ENCODE measurements around the gene VTN. TPM values are rescaled to one million over a fixed set of nuclear protein-coding genes. Genes with fewer than 3 reads are reported as not detected.
A peak's percentile ranks its signal among the peaks of the same experiment; 100 is the strongest.

The VTN gene
- total and polyA plus RNA-seq, 4 donors: 0.63 to 4.3 (median 2.0) TPM

DNA sequence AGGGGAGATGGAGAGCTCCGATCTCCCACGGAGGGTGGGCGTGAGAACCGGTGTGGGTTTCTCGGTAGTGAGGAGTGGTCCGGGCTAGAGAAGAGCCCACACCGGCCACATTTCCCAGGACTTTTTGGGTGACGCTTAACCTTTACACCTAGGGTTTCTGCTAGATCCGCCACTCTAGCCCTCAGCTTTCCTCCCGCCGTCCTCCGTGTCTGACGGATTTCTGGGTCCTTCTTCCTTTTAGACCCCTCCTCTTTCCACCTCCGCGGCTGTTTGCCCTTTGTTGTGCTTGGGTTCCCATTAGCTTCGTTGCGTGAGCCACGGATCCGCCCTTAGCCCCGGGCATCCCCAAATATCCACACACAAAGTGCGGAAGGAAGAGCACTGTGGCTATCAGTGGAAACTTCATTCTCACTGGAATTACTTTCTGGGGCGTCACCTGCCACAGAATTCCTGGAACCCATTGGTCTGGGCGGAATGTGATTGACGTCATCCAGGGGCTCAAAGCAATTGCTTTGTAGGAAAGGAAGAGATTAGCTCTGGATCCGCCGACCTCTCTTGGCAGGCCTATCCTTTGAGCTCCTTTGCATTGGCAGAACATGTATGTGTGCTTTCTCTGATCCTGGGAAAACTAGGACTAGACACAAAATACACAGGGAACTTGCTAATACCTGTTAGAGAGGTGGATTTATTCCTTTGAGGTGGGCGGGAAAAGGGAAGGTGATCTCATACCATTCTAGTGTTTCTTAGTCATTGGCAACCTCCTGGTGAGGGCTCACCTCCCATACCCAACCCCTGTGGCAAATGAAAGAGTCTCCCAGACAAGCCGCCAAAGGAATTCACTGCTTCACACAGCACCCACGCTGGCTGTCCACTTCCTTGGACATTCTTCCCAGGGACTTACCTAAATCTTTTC, 33.9 kb downstream of the VTN start:
- no peaks in the 10 kb centered on the region for H3K27me3 ChIP-seq (ENCODE audit: control insufficient read depth in 1 of 2, insufficient read depth in 2 of 2, low read length in 1 of 2)
- H3K27ac ChIP-seq (ENCODE audit: low read depth in 1 of 2, low read length in 2 of 2): peak overlapping the region; percentile 15 to 66
- DNase-seq: peak; percentile 64 to 81
- peaks cover 0 to 6% of the 10 kb centered on the region in 2 donors for H3K4me1 ChIP-seq (ENCODE audit: control insufficient read depth in 1 of 2, insufficient read depth in 2 of 2, low read length in 2 of 2)
- ATAC-seq (ENCODE audit: low FRiP score): peak; percentile 37
- H3K4me3 ChIP-seq (ENCODE audit: low read length in 2 of 2): peak overlapping the region; percentile 48 to 70
- peaks cover 0 to 1% of the 10 kb centered on the region in 2 donors for H3K36me3 ChIP-seq (ENCODE audit: control insufficient read depth in 1 of 2, insufficient read depth in 2 of 2, low read length in 1 of 2)
- intact Hi-C loops (cut with DNase I): loop anchor here (2.0 to 10.0 kb wide), 5 partner anchors 17 to 619 kb away; partner anchors contain the start of genes PHF12 (in 2 of the 2), NLK (in 1 of the 2), POLDIP2 (in 1 of the 2) and TMEM97 (in 1 of the 2)
- no peaks in the 10 kb centered on the region for H3K9me3 ChIP-seq (ENCODE audit: control insufficient read depth, low read length)
- WGBS, 2 donors: 4 to 5% methylated on average over 27 to 29 of the region's 29 CpGs

DNA sequence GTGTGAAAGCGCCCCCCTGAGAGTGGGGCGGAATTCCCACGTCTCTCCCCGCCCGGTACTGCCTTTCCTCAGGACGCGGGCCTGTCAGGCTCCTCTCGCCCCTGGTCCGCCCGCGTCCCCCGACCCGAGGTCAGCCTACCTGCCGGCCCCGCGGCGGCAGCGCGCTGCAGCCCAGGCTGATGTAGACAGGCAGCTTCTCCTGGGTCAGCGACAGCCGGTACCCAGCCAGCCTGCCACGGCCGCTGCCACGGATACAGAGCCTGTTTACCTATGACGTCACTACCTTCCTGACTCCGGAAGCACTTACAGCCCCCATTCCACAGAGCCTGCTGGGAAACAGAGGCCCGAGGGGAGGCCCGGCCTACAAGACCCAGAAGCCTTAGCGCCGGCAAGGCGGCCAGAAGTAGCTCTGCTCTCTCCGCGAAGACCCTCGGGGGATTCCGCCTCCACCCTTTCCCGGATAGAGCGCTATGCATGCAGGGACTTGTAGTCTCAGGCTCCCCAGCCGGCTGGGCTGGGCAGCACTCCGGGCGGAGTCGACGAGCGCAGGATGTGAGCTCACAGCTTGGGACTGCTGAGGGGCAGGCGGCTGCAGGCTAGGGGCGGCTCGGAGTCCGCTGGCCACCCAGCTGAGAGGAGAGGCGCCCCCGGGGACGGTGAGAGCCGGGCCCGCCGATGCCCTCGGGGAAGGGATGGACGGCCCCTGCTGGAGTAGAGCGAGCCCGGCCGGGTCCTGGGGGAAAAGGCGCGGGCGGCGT, 34.7 kb downstream of the VTN start, which contains the start of the genes IFT20 and TNFAIP1:
TSS of gene IFT20 (minus strand) at position 272 of the 758 bp plus-strand sequence. CDS start 3,487 bp downstream, outside the sequence.
TSS of gene TNFAIP1 (plus strand) at position 561 of the 758 bp plus-strand sequence. CDS start 3,761 bp downstream, outside the sequence.
- peak; percentile 99 for ATAC-seq (ENCODE audit: low FRiP score)
- no peaks in the 10 kb centered on the region for H3K27me3 ChIP-seq (ENCODE audit: control insufficient read depth in 1 of 2, insufficient read depth in 2 of 2, low read length in 1 of 2)
- DNase-seq: peak; percentile 99 to 100
- 1% methylated on average over 57 to 62 of the region's 62 CpGs for WGBS, 2 donors
- peak within 1 kb of the TSS; percentile 15 to 69 for H3K27ac ChIP-seq (ENCODE audit: low read depth in 1 of 2, low read length in 2 of 2)
- intact Hi-C loops (cut with DNase I): loop anchor here (2.0 to 10.0 kb wide), 4 partner anchors 17 to 619 kb away; partner anchors contain the start of genes PHF12 (in 2 of the 2), NLK (in 1 of the 2) and TMEM97 (in 1 of the 2)
- H3K4me1 ChIP-seq (ENCODE audit: control insufficient read depth in 1 of 2, insufficient read depth in 2 of 2, low read length in 2 of 2): peaks cover 0 to 6% of the 10 kb centered on the region in 2 donors
- peaks cover 0 to 6% of the 10 kb centered on the region in 2 donors for H3K36me3 ChIP-seq (ENCODE audit: control insufficient read depth in 1 of 2, insufficient read depth in 2 of 2, low read length in 1 of 2)
- H3K9me3 ChIP-seq (ENCODE audit: control insufficient read depth, low read length): no peaks in the 10 kb centered on the region
- H3K4me3 ChIP-seq (ENCODE audit: low read length in 2 of 2): peak within 1 kb of the TSS; percentile 48 to 73

DNA sequence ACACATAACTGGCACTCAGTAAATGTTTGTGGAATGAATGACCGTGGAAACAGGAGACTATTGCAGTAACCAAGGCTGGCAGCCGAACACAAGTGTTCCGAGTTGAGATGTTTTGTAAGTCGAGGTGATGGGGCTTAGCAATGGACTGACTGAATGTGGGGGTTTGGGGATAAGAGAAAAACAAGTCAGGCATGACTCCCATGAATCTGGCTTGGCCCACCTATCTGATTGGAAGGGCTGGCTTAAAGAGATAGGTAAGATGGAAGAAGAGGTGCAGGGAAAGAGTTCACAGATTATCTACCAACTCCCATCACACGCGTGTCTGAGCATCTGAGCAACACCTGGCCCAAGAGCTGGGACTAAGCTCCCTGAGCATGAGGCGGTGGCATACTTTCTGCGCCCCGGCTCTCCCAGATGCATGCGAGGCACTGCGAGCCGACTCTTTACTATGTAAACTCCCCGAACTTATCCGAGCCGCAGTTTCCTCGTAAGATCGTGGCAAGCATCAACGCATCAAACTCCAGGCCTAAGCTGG, 35.4 kb downstream of the VTN start:
- no peaks in the 10 kb centered on the region for H3K27me3 ChIP-seq (ENCODE audit: control insufficient read depth in 1 of 2, insufficient read depth in 2 of 2, low read length in 1 of 2)
- H3K36me3 ChIP-seq (ENCODE audit: control insufficient read depth in 1 of 2, insufficient read depth in 2 of 2, low read length in 1 of 2): peaks cover 0 to 6% of the 10 kb centered on the region in 2 donors
- DNase-seq: no peak
- H3K4me1 ChIP-seq (ENCODE audit: control insufficient read depth in 1 of 2, insufficient read depth in 2 of 2, low read length in 2 of 2): peaks cover 0 to 6% of the 10 kb centered on the region in 2 donors
- H3K4me3 ChIP-seq (ENCODE audit: low read length in 2 of 2): peak overlapping the region; percentile 43 to 73
- peak overlapping the region in 1 of 2 donors; percentile 69 for H3K27ac ChIP-seq (ENCODE audit: low read depth in 1 of 2, low read length in 2 of 2)
- ATAC-seq (ENCODE audit: low FRiP score): no peak
- intact Hi-C loops (cut with DNase I): loop anchor here (2.0 to 10.0 kb wide), 4 partner anchors 16 to 620 kb away; partner anchors contain the start of genes PHF12 (in 2 of the 2), NLK (in 1 of the 2) and TMEM97 (in 1 of the 2)
- H3K9me3 ChIP-seq (ENCODE audit: control insufficient read depth, low read length): no peaks in the 10 kb centered on the region
- 3 to 4% methylated on average over 18 of the region's 18 CpGs for WGBS, 2 donors

DNA sequence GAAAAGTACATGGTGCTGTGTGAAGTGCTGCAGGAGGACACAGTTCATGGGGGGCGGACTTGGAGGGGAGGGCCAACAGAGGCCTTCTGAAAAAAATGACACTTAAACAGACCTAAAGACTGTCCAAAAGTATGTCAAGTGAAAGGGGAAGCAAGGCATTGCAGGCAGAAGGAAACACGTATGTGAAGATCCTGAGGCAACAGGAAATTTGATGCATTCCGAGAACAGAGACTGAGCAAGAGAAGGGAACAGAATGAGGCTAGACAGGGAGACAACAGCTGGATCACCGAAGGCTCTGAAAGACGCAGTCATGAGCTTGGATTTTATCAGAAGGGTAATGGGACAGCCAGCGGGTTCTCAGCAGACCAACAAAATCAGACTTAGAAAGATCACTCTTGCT, 35.9 kb downstream of the VTN start:
- intact Hi-C loops (cut with DNase I): loop anchor here (2.0 to 10.0 kb wide), 3 partner anchors 15 to 621 kb away; partner anchors contain the start of genes NLK (in 1 of the 2), PHF12 (in 1 of the 2) and TMEM97 (in 1 of the 2)
- no peak for DNase-seq
- H3K4me1 ChIP-seq (ENCODE audit: control insufficient read depth in 1 of 2, insufficient read depth in 2 of 2, low read length in 2 of 2): peaks cover 0 to 6% of the 10 kb centered on the region in 2 donors
- H3K27ac ChIP-seq (ENCODE audit: low read depth in 1 of 2, low read length in 2 of 2): no peak overlapping the region
- no peaks in the 10 kb centered on the region for H3K27me3 ChIP-seq (ENCODE audit: control insufficient read depth in 1 of 2, insufficient read depth in 2 of 2, low read length in 1 of 2)
- peaks cover 0 to 6% of the 10 kb centered on the region in 2 donors for H3K36me3 ChIP-seq (ENCODE audit: control insufficient read depth in 1 of 2, insufficient read depth in 2 of 2, low read length in 1 of 2)
- no peak for ATAC-seq (ENCODE audit: low FRiP score)
- WGBS, 2 donors: 48 to 51% methylated on average over 6 of the region's 6 CpGs
- peak overlapping the region in 1 of 2 donors; percentile 43 for H3K4me3 ChIP-seq (ENCODE audit: low read length in 2 of 2)
- H3K9me3 ChIP-seq (ENCODE audit: control insufficient read depth, low read length): no peaks in the 10 kb centered on the region

DNA sequence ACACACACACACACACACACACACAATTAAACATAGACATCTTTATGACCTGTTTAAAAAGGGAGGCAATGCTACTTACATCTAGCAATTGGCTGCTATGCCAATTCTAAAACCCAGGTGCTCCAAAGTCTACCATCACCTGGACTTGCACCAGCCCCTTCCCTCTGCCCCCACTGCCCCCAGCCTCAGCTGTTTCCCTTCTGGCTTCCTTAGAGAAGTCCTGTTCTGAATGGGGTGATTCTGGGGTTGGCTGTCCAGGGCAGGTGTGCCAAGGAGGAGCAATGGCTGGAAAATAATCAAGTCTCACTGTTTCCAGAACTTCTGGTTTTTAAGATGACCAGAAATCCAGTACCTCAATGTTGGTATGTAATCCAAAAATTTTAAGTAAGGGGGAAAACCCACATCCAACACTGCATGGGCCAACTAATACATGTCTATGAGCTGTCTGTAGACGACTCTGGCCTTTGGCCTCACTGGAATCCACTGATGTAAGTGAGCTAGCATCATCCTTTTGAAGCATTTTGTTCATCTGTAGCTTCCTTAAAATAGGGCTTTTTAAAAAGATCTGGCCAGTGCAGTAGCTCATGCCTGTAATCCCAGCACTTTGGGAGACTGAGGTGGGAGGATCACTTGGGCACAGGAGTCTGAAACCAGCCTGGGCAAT, 36.9 kb downstream of the VTN start:
- Histone ChIP-seq H3K36me3 (ENCODE audit: control insufficient read depth in 1 of 2, insufficient read depth in 2 of 2, low read length in 1 of 2) (peaks cover 0 to 7% of the 10 kb centered on the region in 2 donors), H3K4me3 (ENCODE audit: low read length in 2 of 2) (no peak overlapping the region), H3K27me3 (ENCODE audit: control insufficient read depth in 1 of 2, insufficient read depth in 2 of 2, low read length in 1 of 2) (no peaks in the 10 kb centered on the region), H3K4me1 (ENCODE audit: control insufficient read depth in 1 of 2, insufficient read depth in 2 of 2, low read length in 2 of 2) (peaks cover 0 to 6% of the 10 kb centered on the region in 2 donors), H3K9me3 (ENCODE audit: control insufficient read depth, low read length) (no peaks in the 10 kb centered on the region), H3K27ac (ENCODE audit: low read depth in 1 of 2, low read length in 2 of 2) (no peak overlapping the region)
- 54 to 59% methylated on average over 1 of the region's 1 CpG for WGBS, 2 donors
- no peak for ATAC-seq (ENCODE audit: low FRiP score)
- intact Hi-C loops (cut with DNase I): loop anchor here (10.0 kb wide), 2 partner anchors 288 to 622 kb away; partner anchors contain the start of genes NLK (in 1 of the 2) and PHF12 (in 1 of the 2)
- no peak for DNase-seq

DNA sequence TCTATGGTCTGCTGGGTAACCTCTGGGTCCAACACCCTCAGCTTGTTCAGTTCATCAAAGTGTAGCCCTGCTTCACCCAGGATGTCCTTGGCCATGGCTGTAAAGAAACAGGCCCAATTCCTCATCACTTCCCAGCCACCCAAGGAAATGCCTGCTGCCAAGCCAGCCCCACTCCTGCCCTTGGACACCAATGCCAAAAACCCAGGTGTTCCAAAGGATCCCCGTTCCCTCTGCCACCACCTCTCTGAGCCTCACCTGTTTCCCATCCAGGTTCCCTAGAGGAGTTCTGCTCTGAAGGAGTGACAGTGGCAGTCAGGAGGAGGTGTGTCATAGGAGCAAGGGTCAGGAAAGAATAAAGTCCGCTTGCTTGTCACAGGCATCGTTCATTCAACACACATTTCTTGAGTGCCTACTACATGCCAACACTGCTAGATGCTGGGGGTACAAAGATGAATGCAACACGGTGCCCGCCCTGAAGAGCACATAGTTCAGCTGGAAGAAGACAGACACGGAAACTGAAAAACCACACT, 38.2 kb downstream of the VTN start:
- H3K27me3 ChIP-seq (ENCODE audit: control insufficient read depth in 1 of 2, insufficient read depth in 2 of 2, low read length in 1 of 2): no peaks in the 10 kb centered on the region
- H3K27ac ChIP-seq (ENCODE audit: low read depth in 1 of 2, low read length in 2 of 2): no peak overlapping the region
- ATAC-seq (ENCODE audit: low FRiP score) (no peak), DNase-seq (no peak)
- no peak overlapping the region for H3K4me3 ChIP-seq (ENCODE audit: low read length in 2 of 2)
- WGBS, 2 donors: 84 to 89% methylated on average over 6 of the region's 6 CpGs
- peaks cover 0 to 5% of the 10 kb centered on the region in 2 donors for H3K4me1 ChIP-seq (ENCODE audit: control insufficient read depth in 1 of 2, insufficient read depth in 2 of 2, low read length in 2 of 2)
- peaks cover 5 to 7% of the 10 kb centered on the region in 2 donors for H3K36me3 ChIP-seq (ENCODE audit: control insufficient read depth in 1 of 2, insufficient read depth in 2 of 2, low read length in 1 of 2)
- intact Hi-C loops (cut with DNase I): loop anchor here (10.0 kb wide), 2 partner anchors 287 to 623 kb away; partner anchors contain the start of genes NLK (in 1 of the 2) and PHF12 (in 1 of the 2)
- H3K9me3 ChIP-seq (ENCODE audit: control insufficient read depth, low read length): no peaks in the 10 kb centered on the region

DNA sequence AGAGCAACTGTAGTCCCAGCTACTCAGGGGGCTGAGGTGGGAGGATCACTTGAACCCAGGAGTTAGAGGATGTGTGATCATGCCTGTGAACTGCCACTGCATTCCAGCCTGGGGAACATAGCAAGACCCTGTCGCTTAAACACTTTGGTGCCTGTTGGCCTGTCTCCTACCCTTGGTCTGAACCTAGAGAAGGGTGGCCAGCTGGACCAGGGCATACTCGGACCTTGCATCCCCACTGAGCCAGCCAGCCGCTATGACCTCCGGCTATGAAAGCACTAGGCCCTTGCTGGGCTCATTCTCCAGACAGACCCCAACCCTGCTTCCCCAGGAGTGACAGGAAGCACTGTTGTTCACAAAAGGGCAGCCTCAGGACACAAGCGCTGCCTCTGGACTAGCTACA, 39.4 kb downstream of the VTN start:
- H3K4me3 ChIP-seq (ENCODE audit: low read length in 2 of 2): no peak overlapping the region
- DNase-seq (peak in 1 of 2 donors; percentile 55), ATAC-seq (ENCODE audit: low FRiP score) (no peak)
- H3K36me3 ChIP-seq (ENCODE audit: control insufficient read depth in 1 of 2, insufficient read depth in 2 of 2, low read length in 1 of 2): peaks cover 5 to 7% of the 10 kb centered on the region in 2 donors
- WGBS, 2 donors: 89 to 90% methylated on average over 5 of the region's 5 CpGs
- no peaks in the 10 kb centered on the region for H3K27me3 ChIP-seq (ENCODE audit: control insufficient read depth in 1 of 2, insufficient read depth in 2 of 2, low read length in 1 of 2)
- intact Hi-C loops (cut with DNase I): loop anchor here (10.0 kb wide), 2 partner anchors 286 to 624 kb away; partner anchors contain the start of genes NLK (in 1 of the 2) and PHF12 (in 1 of the 2)
- no peaks in the 10 kb centered on the region for H3K9me3 ChIP-seq (ENCODE audit: control insufficient read depth, low read length)
- H3K27ac ChIP-seq (ENCODE audit: low read depth in 1 of 2, low read length in 2 of 2): no peak overlapping the region
- no peaks in the 10 kb centered on the region for H3K4me1 ChIP-seq (ENCODE audit: control insufficient read depth in 1 of 2, insufficient read depth in 2 of 2, low read length in 2 of 2)

Measured in aorta (tissue), 5 donors.